ENCODE measurements around the gene TEX22. TPM values are rescaled to one million over a fixed set of nuclear protein-coding genes. Genes with fewer than 3 reads are reported as not detected.

The TEX22 gene
- polyA plus RNA-seq, 6 donors from 2014 or later = 0.21 to 0.77 (median 0.65) TPM; not detected in 3

DNA sequence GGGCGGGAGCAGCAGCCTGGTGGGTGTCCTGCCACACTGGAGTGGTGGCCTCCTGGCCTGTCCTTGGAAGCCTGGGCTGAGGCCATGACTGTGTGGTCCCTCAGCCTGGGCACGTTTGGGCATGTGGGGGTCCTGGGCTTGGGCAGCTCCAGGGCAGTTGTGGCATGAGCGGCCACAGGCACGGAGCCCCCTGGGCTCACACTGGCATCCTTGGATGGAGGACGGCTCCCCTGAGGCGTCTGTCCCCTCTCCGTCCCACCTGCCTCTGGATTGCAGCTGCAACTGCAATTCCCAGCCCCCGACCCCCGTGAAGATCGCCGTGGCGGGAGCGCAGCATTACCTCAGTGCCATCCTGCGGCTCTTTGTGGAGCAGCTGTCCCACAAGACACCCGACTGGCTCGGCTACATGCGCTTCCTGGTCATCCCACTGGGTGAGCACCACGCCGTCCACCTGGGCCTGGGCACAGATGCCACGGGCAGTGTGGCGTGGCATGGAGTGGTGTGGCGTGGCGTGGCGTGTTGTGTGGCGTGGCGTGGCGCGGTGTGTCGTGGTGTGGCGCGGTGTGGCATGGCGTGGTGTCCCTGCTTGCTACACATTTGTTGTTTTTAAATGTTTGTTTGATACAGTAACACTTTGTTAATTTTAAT lies 15.1 kb upstream of the TEX22 start:
- DNase-seq (no peak), ATAC-seq (ENCODE audit: low read depth in 2 of 2) (no peak)
- no peak overlapping the region for H3K27ac Mint-ChIP-seq
- H3K36me3 Mint-ChIP-seq = no peaks in the 10 kb centered on the region
- no peaks in the 10 kb centered on the region for H3K27me3 Mint-ChIP-seq
- H3K4me3 Mint-ChIP-seq = no peak overlapping the region
- H3K9me3 Mint-ChIP-seq = no peaks in the 10 kb centered on the region
- H3K4me1 Mint-ChIP-seq = peaks cover 0 to 6% (median 0%) of the 10 kb centered on the region in 3 donors

- DNase-seq = no peak
- no peak overlapping the region for H3K27ac Mint-ChIP-seq
- ATAC-seq (ENCODE audit: low read depth in 2 of 2) = no peak
- H3K36me3 Mint-ChIP-seq = no peaks in the 10 kb centered on the region
- H3K9me3 Mint-ChIP-seq = no peaks in the 10 kb centered on the region
- peaks cover 0 to 3% (median 0%) of the 10 kb centered on the region in 3 donors for H3K4me1 Mint-ChIP-seq
- H3K27me3 Mint-ChIP-seq = no peaks in the 10 kb centered on the region
- H3K4me3 Mint-ChIP-seq = no peak overlapping the region
Measured at GRCh38 chr14:105384041-105384557, 14.2 kb upstream of the TEX22 start.

GRCh38 chr14:105384605-105385321 lies 13.6 kb upstream of the TEX22 start:
- DNase-seq = no peak
- H3K4me3 Mint-ChIP-seq = no peak overlapping the region
- ATAC-seq (ENCODE audit: low read depth in 2 of 2) = no peak
- H3K4me1 Mint-ChIP-seq = peaks cover 0 to 3% (median 0%) of the 10 kb centered on the region in 3 donors
- H3K27ac Mint-ChIP-seq = peak overlapping the region in 1 of 6 donors; percentile 21
- no peaks in the 10 kb centered on the region for H3K9me3 Mint-ChIP-seq
- no peaks in the 10 kb centered on the region for H3K27me3 Mint-ChIP-seq
- H3K36me3 Mint-ChIP-seq = no peaks in the 10 kb centered on the region

DNA sequence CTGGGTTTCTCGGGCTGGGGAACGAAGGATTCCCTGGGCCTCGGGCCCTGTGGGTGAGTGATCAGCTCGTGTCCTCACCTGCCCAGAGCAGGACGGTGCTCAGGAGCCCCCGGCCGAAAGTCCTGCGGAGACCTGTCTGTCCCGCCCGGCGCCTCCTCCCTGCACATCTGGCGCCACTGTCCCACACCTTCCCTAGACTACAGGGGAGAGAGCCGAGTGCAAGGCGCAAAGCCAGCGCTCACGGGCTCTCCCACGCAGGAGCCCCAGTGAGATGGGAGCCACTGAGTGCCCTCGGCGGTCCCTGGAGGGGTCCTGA lies 13.1 kb upstream of the TEX22 start:
- Mint-ChIP-seq H3K4me3 (no peak overlapping the region), H3K27ac (no peak overlapping the region), H3K36me3 (no peaks in the 10 kb centered on the region), H3K4me1 (peaks cover 5 to 8% (median 5%) of the 10 kb centered on the region in 3 donors), H3K9me3 (no peaks in the 10 kb centered on the region), H3K27me3 (no peaks in the 10 kb centered on the region)
- no peak for ATAC-seq (ENCODE audit: low read depth in 2 of 2)
- no peak for DNase-seq

GRCh38 chr14:105385698-105386365 lies 12.5 kb upstream of the TEX22 start:
- no peak overlapping the region for H3K27ac Mint-ChIP-seq
- no peak for DNase-seq

GRCh38 chr14:105386581-105387529 lies 11.5 kb upstream of the TEX22 start:
- Mint-ChIP-seq H3K9me3 (no peaks in the 10 kb centered on the region), H3K27me3 (no peaks in the 10 kb centered on the region), H3K4me1 (peaks cover 9 to 15% (median 9%) of the 10 kb centered on the region in 3 donors), H3K4me3 (no peak overlapping the region), H3K27ac (no peak overlapping the region), H3K36me3 (no peaks in the 10 kb centered on the region)
- DNase-seq = no peak
- ATAC-seq (ENCODE audit: low read depth in 2 of 2) = no peak

More at GRCh38 chr14:105385698-105386365, 12.5 kb upstream of the TEX22 start:
- no peak overlapping the region for H3K4me3 Mint-ChIP-seq
- H3K4me1 Mint-ChIP-seq = peaks cover 9 to 12% (median 9%) of the 10 kb centered on the region in 3 donors
- H3K9me3 Mint-ChIP-seq = no peaks in the 10 kb centered on the region
- H3K36me3 Mint-ChIP-seq = no peaks in the 10 kb centered on the region
- no peaks in the 10 kb centered on the region for H3K27me3 Mint-ChIP-seq
- ATAC-seq (ENCODE audit: low read depth in 2 of 2) = no peak

- ATAC-seq (ENCODE audit: low read depth in 2 of 2) (no peak), DNase-seq (no peak)
- Mint-ChIP-seq H3K4me3 (no peak overlapping the region), H3K4me1 (peaks cover 9 to 15% (median 9%) of the 10 kb centered on the region in 3 donors), H3K9me3 (no peaks in the 10 kb centered on the region), H3K27me3 (no peaks in the 10 kb centered on the region), H3K27ac (no peak overlapping the region), H3K36me3 (no peaks in the 10 kb centered on the region)
Measured at GRCh38 chr14:105387530-105387922, 10.8 kb upstream of the TEX22 start.

- peaks cover 9 to 15% (median 9%) of the 10 kb centered on the region in 3 donors for H3K4me1 Mint-ChIP-seq
- no peaks in the 10 kb centered on the region for H3K36me3 Mint-ChIP-seq
- ATAC-seq (ENCODE audit: low read depth in 2 of 2) = no peak
- no peaks in the 10 kb centered on the region for H3K9me3 Mint-ChIP-seq
- peak overlapping the region in 1 of 8 donors; percentile 18 for H3K4me3 Mint-ChIP-seq
- peak overlapping the region in 1 of 6 donors; percentile 96 for H3K27ac Mint-ChIP-seq
- no peak for DNase-seq
- H3K27me3 Mint-ChIP-seq = no peaks in the 10 kb centered on the region
Measured at GRCh38 chr14:105388110-105388951, 10.0 kb upstream of the TEX22 start.

DNA sequence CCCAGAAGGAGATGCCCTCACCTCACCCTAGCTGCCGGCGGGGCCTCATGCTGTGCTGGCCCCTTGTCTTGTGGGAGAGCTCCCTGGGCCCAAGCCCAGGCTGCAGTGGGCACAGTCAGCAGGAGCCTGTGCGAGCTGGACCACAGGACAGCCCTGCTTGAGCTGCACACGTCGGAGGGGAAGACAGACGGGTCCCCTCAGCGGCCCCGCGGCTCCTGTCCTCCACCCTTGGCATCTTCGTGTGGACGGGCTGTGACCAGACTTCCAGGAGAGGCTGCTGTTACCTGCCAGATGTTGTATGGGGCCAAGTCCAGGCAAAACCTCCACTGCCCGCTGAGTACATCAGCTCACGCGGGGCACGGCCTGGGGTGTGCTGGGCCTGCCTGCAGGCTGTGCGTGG lies 9.4 kb upstream of the TEX22 start:
- H3K4me3 Mint-ChIP-seq = peak overlapping the region in 1 of 8 donors; percentile 18
- no peaks in the 10 kb centered on the region for H3K27me3 Mint-ChIP-seq
- ATAC-seq (ENCODE audit: low read depth in 2 of 2) (no peak), DNase-seq (no peak)
- no peaks in the 10 kb centered on the region for H3K9me3 Mint-ChIP-seq
- H3K36me3 Mint-ChIP-seq = no peaks in the 10 kb centered on the region
- H3K4me1 Mint-ChIP-seq = peaks cover 9 to 15% (median 9%) of the 10 kb centered on the region in 3 donors
- H3K27ac Mint-ChIP-seq = peak overlapping the region in 1 of 6 donors; percentile 96

- H3K9me3 Mint-ChIP-seq = no peaks in the 10 kb centered on the region
- H3K36me3 Mint-ChIP-seq = no peaks in the 10 kb centered on the region
- no peak overlapping the region for H3K27ac Mint-ChIP-seq
- no peak for ATAC-seq (ENCODE audit: low read depth in 2 of 2)
- DNase-seq = no peak
- H3K4me3 Mint-ChIP-seq = no peak overlapping the region
- H3K27me3 Mint-ChIP-seq = no peaks in the 10 kb centered on the region
- H3K4me1 Mint-ChIP-seq = peaks cover 9 to 15% (median 9%) of the 10 kb centered on the region in 3 donors
Measured at GRCh38 chr14:105389534-105389933, 8.8 kb upstream of the TEX22 start.

DNA sequence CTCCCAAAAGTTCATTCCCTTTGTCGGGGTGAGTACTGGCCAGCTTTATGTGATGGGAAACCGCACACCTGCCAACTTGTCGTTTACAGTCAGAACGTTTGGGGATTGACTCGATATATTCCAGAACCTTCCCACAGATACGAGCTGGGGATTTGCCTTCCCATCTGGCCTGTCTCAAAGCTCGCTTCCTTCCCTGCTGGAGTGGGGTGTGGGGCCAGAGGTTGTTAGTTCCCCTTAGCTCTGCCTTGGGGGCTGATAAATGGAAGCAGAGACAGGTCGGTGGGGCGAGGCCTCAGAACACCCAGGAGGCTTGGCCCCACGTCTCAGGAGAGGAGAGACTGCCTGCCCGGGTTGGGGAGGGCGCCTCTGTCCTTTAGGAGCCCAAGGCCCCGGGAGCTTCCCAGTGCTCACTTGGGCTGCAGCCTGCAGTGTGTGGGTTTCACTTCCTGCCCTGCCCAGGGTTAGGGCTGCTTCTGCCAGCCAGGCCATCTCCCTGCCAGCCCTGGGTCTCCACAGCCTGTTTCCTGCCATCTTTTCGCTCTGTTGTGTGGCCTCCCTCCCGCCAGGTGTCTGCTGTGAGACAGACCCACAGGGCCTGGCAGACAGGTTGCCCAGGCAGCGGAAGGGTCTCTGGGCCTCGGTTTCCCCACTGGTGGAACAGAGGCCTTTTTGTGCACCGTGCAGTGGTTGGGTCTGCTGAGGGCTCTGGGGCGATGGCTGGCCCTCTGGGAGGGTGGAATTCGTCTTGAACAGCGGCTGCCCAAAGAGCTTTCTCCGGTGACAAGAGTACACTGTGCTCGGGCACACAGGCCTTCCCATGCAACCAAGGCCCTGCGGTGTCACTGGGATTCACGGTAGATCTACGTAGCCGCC lies 8.1 kb upstream of the TEX22 start:
- no peaks in the 10 kb centered on the region for H3K9me3 Mint-ChIP-seq

More for the DNA sequence above, 8.1 kb upstream of the TEX22 start:
- H3K27me3 Mint-ChIP-seq = no peaks in the 10 kb centered on the region
- H3K4me1 Mint-ChIP-seq = peaks cover 9 to 15% (median 9%) of the 10 kb centered on the region in 3 donors
- DNase-seq (no peak), ATAC-seq (ENCODE audit: low read depth in 2 of 2) (peak; percentile 87 to 89)
- H3K4me3 Mint-ChIP-seq = peak overlapping the region in 2 of 8 donors; percentile 20 to 27
- H3K36me3 Mint-ChIP-seq = no peaks in the 10 kb centered on the region
- H3K27ac Mint-ChIP-seq = peak overlapping the region in 3 of 6 donors; percentile 36 to 60 (median 60)
